CD4-positive, CD25-positive, alpha-beta regulatory T cell (primary cell): ENCODE results near the gene CD244. TPM values are rescaled to one million over a fixed set of nuclear protein-coding genes. Genes with fewer than 3 reads are reported as not detected.
A peak's percentile ranks its signal among the peaks of the same experiment; 100 is the strongest.

Experiments used
- ATAC-seq, 2 donors: fragments of 150-1000 bp; cut with Tn5 transposase; one replicate each; pipeline ENCODE4 v1.10.0; 2021; ENCODE audit warnings: low read depth in 2 of 2, moderate number of reproducible peaks in 2 of 2, moderate library complexity in 1 of 2
- DNase-seq, 3 donors: peaks; one replicate each; pipeline versions ENCODE4 v3.0.0 to v3.0.0-alpha.2; 2012 to 2022; ENCODE audit warnings: mixed read lengths in 1 of 3
- H3K27ac ChIP-seq: one replicate; pipeline ENCODE4 v1.7.0; 2013; ENCODE audit warnings: mild to moderate bottlenecking, low read length; ENCODE audit not compliant: insufficient read depth, poor library complexity, severe bottlenecking
- H3K27me3 ChIP-seq: one replicate; pipeline ENCODE4 v1.7.0; 2013; ENCODE audit warnings: low read length; ENCODE audit not compliant: control insufficient read depth, insufficient read depth
- H3K36me3 ChIP-seq: one replicate; pipeline ENCODE4 v1.7.0; 2013; ENCODE audit warnings: mild to moderate bottlenecking, low read length, moderate library complexity; ENCODE audit not compliant: control insufficient read depth, insufficient read depth
- H3K4me1 ChIP-seq: 2 replicates; pipeline ENCODE4 v1.7.0; 2013; ENCODE audit warnings: mild to moderate bottlenecking, low read length; ENCODE audit not compliant: insufficient read depth, control insufficient read depth, poor library complexity, severe bottlenecking
- H3K4me3 ChIP-seq: one replicate; pipeline ENCODE4 v1.7.0; 2013; ENCODE audit warnings: low read depth, mild to moderate bottlenecking, low read length, moderate library complexity
- H3K9me3 ChIP-seq, 2 experiments: 1 replicate in 1 of 2; 2 replicates in 1 of 2; pipeline ENCODE4 v1.7.0; 2013; ENCODE audit warnings: low read length in 2 of 2, mild to moderate bottlenecking in 1 of 2, moderate library complexity in 1 of 2; ENCODE audit not compliant: control insufficient read depth in 2 of 2
- H3K27ac Mint-ChIP-seq, 3 donors: one replicate each; pipeline ENCODE4 v1.8.0; 2020 to 2022; ENCODE audit warnings: mild to moderate bottlenecking in 3 of 3, mixed read lengths in 3 of 3, moderate library complexity in 2 of 3
- H3K27me3 Mint-ChIP-seq: one replicate; pipeline ENCODE4 v1.8.0; 2022; ENCODE audit warnings: mild to moderate bottlenecking, mixed read lengths
- H3K36me3 Mint-ChIP-seq: one replicate; pipeline ENCODE4 v1.8.0; 2020; ENCODE audit warnings: mixed read lengths
- H3K4me1 Mint-ChIP-seq, 4 donors: one replicate each; pipeline ENCODE4 v1.8.0; 2020 to 2022; ENCODE audit warnings: mixed read lengths in 4 of 4, mild to moderate bottlenecking in 1 of 4
- H3K4me3 Mint-ChIP-seq, 4 donors: one replicate each; pipeline ENCODE4 v1.8.0; 2020 to 2022; ENCODE audit warnings: mild to moderate bottlenecking in 4 of 4, mixed read lengths in 4 of 4, moderate library complexity in 3 of 4
- H3K9me3 Mint-ChIP-seq, 7 donors: one replicate each; pipeline ENCODE4 v1.8.0; 2020 to 2022; ENCODE audit warnings: mixed read lengths in 7 of 7, mild to moderate bottlenecking in 3 of 7, moderate library complexity in 2 of 7
- polyA plus RNA-seq, 4 donors: library from polyadenylated mRNA; unstranded; fragments of 300-500 nt; fragmentation: Illumina TruSeq; gene quantifications; one replicate each; pipeline ENCODE4 v1.2.3, GENCODE V29; 2021
- total RNA-seq: library from RNA; stranded (reverse); gene quantifications from one replicate; pipeline ENCODE4 v1.2.3, GENCODE V29; 2022

Gene CD244
- total and polyA plus RNA-seq, 5 donors from 2014 or later = 0.26 to 0.63 (median 0.47) TPM

DNA sequence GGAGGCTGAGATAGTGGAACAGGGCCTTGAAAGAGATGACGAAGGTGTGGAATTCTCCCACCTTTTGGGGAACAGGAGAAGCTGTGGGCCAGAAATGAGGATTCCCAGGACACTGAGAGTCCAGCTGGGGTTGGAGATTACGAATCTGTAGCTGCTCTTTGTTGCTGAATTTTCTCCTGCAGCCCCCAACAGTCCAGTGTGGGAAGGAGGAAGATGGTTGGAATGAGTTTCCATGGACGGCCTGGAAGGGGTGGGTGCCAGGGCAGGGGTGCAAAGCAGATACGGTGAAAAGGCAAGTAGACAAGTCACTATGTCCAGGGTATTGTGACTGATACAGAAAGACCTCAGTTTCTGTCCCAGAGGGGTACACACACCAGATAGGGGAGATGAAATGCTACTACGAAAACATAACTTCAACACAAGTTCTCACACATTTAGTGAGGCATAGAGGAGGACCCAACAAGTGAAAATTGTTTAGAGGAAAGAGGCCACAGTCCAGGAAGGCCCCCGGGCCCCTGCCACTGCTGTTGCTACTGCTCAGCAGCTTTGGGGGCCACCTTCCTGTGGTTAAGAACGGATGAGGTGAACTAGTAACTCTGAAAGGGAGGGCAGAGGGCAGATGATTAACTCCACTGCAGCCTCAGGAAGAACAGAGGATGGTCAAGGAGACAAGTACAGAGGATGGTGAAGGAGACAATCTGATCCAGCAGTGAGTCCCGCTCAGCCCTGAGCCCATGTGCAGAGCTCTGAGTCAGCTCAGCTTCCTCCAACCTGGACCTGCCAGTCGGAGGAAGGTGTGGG, 7.3 kb downstream of the CD244 start:
- Histone ChIP-seq H3K36me3 (no peaks in the 10 kb centered on the region), H3K27me3 (no peaks in the 10 kb centered on the region), H3K4me1 (peaks cover 7% of the 10 kb centered on the region), H3K27ac (no peak overlapping the region), H3K4me3 (no peak overlapping the region), H3K9me3 (no peaks in the 10 kb centered on the region)
- DNase-seq (no peak), ATAC-seq (peak; percentile 28 to 31)
- peaks cover 7% of the 10 kb centered on the region for H3K27me3 Mint-ChIP-seq
- no peak overlapping the region for H3K27ac Mint-ChIP-seq
- H3K4me3 Mint-ChIP-seq = no peak overlapping the region
- H3K4me1 Mint-ChIP-seq = peaks cover 0 to 2% (median 0%) of the 10 kb centered on the region in 4 donors
- no peaks in the 10 kb centered on the region for H3K36me3 Mint-ChIP-seq
- peaks cover 0 to 2% (median 0%) of the 10 kb centered on the region in 7 donors for H3K9me3 Mint-ChIP-seq

DNA sequence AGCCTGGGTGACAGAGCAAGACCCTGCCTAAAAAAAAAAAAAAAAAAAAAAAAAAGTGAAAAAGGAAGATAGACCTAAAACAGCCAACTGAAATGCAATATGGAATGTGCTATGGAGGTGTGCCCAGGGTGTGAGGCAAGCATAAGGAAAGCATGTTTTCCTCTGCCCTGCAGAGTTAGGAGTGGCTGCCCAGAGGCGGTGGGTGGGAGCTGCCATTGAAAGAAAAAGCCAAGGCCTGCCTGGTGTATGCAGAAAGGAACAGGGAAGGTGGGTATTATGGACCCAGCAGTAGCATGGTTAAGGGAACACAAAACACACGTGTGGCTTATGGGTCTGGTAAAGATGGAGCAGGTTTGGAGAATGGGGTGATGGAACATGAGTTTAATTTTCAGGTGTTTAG, 8.9 kb downstream of the CD244 start:
- no peaks in the 10 kb centered on the region for H3K36me3 ChIP-seq
- H3K36me3 Mint-ChIP-seq = no peaks in the 10 kb centered on the region
- no peak overlapping the region for H3K27ac Mint-ChIP-seq
- peaks cover 7% of the 10 kb centered on the region for H3K4me1 ChIP-seq
- no peak overlapping the region for H3K27ac ChIP-seq
- DNase-seq (no peak), ATAC-seq (no peak)
- H3K4me3 Mint-ChIP-seq = no peak overlapping the region
- H3K9me3 Mint-ChIP-seq = peaks cover 0 to 1% (median 0%) of the 10 kb centered on the region in 7 donors
- H3K9me3 ChIP-seq = no peaks in the 10 kb centered on the region
- peaks cover 3% of the 10 kb centered on the region for H3K27me3 Mint-ChIP-seq
- peaks cover 0 to 2% (median 0%) of the 10 kb centered on the region in 4 donors for H3K4me1 Mint-ChIP-seq
- no peak overlapping the region for H3K4me3 ChIP-seq
- H3K27me3 ChIP-seq = no peaks in the 10 kb centered on the region

DNA sequence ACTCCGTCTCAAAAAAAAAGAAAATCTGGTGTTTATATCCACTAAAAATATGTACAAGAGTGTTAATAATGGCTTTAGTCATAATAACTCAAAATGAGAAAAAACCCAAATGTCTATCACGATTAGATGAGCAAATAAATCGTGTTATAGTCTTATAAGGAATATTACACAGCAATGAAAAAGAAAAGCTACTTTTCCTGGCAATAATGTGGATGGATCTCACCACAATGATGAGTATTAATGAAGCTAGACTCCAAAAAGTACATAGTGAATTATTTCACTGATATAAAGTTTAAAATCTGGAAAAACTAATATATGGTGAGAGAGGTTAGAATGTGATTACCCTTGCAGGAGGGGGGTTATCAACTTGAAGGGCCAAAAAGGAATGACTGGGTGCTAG, 9.7 kb downstream of the CD244 start:
- no peaks in the 10 kb centered on the region for H3K9me3 ChIP-seq
- H3K4me1 ChIP-seq = peaks cover 7% of the 10 kb centered on the region
- H3K27me3 Mint-ChIP-seq = peaks cover 10% of the 10 kb centered on the region
- no peak overlapping the region for H3K4me3 ChIP-seq
- H3K27ac ChIP-seq = no peak overlapping the region
- H3K4me3 Mint-ChIP-seq = no peak overlapping the region
- peaks cover 0 to 2% (median 0%) of the 10 kb centered on the region in 7 donors for H3K9me3 Mint-ChIP-seq
- ATAC-seq = no peak
- no peak for DNase-seq
- no peaks in the 10 kb centered on the region for H3K36me3 ChIP-seq
- H3K27ac Mint-ChIP-seq = no peak overlapping the region
- H3K27me3 ChIP-seq = no peaks in the 10 kb centered on the region
- H3K4me1 Mint-ChIP-seq = peaks cover 0 to 2% (median 0%) of the 10 kb centered on the region in 4 donors
- H3K36me3 Mint-ChIP-seq = no peaks in the 10 kb centered on the region

DNA sequence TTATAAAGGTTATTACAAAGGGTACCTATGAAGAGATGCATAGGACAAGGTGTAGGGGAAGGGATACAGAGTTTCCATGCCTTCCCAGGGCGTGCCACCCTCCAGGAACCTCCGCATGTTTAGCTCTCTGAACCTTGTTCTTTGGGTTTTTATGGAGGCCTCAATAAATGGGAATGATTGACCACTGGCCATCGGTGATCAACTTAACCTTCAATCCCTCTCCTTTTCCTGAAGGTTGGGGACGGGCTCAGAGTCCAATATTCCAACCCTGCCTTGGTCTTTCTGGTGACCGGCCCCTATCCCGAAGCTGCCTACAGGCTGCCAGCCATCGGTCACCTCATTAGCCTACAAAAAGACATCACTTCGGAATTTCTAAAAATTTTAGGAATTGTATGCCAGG, 11.7 kb downstream of the CD244 start:
- H3K4me3 Mint-ChIP-seq = no peak overlapping the region

DNA sequence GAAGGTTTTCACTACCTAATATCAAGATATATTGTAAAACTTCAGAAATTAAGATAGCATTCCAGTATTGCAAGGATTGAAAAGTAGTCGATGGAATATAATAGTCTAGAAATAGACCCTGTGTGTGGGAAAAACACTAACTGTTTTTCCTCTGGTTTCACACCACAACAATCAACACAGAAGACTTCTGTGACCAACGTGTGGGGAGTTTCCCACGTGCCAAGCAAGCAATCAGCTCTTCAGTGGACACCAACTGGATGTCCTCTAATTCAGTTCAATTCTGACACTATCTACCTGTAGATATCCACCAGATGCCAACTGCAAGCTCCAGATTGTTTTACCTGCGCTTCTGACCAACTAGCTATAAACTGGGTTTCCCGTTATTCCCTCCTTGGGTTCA, 12.1 kb downstream of the CD244 start:
- H3K4me3 Mint-ChIP-seq = no peak overlapping the region
- no peak overlapping the region for H3K27ac Mint-ChIP-seq
- Histone ChIP-seq H3K36me3 (no peaks in the 10 kb centered on the region), H3K9me3 (no peaks in the 10 kb centered on the region), H3K4me3 (no peak overlapping the region), H3K27ac (no peak overlapping the region), H3K27me3 (no peaks in the 10 kb centered on the region), H3K4me1 (peaks cover 4% of the 10 kb centered on the region)
- H3K9me3 Mint-ChIP-seq = peaks cover 0 to 2% (median 0%) of the 10 kb centered on the region in 7 donors
- DNase-seq = no peak
- H3K36me3 Mint-ChIP-seq = no peaks in the 10 kb centered on the region
- peaks cover 0 to 2% (median 0%) of the 10 kb centered on the region in 4 donors for H3K4me1 Mint-ChIP-seq
- no peak for ATAC-seq
- H3K27me3 Mint-ChIP-seq = peaks cover 25% of the 10 kb centered on the region

More for the DNA sequence above, 11.7 kb downstream of the CD244 start:
- H3K27me3 ChIP-seq = no peaks in the 10 kb centered on the region
- Mint-ChIP-seq H3K27me3 (peaks cover 22% of the 10 kb centered on the region), H3K9me3 (peaks cover 0 to 2% (median 0%) of the 10 kb centered on the region in 7 donors), H3K27ac (no peak overlapping the region), H3K4me1 (peaks cover 0 to 2% (median 0%) of the 10 kb centered on the region in 4 donors), H3K36me3 (no peaks in the 10 kb centered on the region)
- H3K9me3 ChIP-seq = no peaks in the 10 kb centered on the region
- H3K36me3 ChIP-seq = no peaks in the 10 kb centered on the region
- H3K4me3 ChIP-seq = no peak overlapping the region
- DNase-seq = no peak
- H3K27ac ChIP-seq = no peak overlapping the region
- ATAC-seq = no peak
- peaks cover 7% of the 10 kb centered on the region for H3K4me1 ChIP-seq

DNA sequence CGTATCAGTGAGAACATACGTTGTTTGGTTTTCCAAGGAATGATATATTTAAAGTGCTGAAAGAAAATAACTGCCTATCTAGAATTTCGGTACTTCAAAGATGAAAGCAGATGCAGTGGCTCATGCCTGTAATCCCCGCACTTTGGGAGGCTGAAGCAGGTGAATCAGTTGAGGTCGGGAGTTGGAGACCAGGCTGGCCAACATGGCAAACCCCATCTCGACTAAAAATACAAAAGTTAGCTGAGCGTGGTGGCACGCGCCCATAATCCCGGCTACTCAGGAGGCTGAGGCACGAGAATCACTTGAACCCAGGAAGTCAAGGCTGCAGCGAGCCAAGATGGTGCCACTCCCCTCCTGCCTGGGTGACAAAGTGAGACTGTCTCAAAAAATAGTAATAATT, 16.4 kb downstream of the CD244 start:
- Histone ChIP-seq H3K4me3 (no peak overlapping the region), H3K27me3 (no peaks in the 10 kb centered on the region), H3K27ac (no peak overlapping the region), H3K4me1 (no peaks in the 10 kb centered on the region), H3K9me3 (no peaks in the 10 kb centered on the region), H3K36me3 (no peaks in the 10 kb centered on the region)
- DNase-seq (no peak), ATAC-seq (no peak)
- Mint-ChIP-seq H3K36me3 (peaks cover 4% of the 10 kb centered on the region), H3K4me1 (no peaks in the 10 kb centered on the region), H3K27me3 (peaks cover 37% of the 10 kb centered on the region), H3K9me3 (peaks cover 0 to 2% (median 0%) of the 10 kb centered on the region in 7 donors), H3K4me3 (no peak overlapping the region), H3K27ac (no peak overlapping the region)

DNA sequence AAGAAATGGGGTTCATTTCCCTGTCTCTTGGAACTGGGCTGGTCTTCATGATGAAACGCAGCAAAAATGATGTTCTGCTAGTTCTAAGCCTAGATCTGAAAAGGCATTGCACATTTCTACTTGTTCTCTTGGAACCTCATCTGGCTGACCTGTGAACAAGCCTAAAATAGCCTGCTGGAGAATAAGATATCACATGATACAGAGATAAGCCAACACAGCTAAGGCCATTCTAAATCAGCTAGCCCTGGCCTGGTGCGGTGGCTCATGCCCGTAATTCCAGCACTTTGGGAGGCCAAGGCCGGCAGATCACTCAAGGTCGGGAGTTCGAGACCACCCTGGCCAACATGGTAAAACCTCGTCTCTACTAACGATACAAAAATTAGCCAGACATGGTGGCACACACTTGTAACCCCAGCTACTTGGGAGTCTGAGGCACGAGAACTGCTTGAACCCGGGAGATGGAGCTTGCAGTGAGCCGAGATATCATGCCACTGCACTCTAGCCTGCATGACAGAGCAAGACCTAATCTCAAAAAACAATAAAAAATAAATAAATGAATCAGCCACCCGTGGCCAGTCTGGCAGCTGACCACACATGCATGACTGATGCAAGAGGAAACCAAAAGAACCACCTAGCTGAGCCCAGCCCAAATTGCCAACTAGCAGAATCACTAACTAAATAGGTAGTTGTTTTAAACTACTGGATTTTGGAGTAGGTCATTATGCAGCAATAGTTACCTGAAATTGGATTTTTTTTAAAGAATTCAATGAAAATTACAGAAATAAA, 18.0 kb downstream of the CD244 start:
- Histone ChIP-seq H3K36me3 (no peaks in the 10 kb centered on the region), H3K4me3 (no peak overlapping the region), H3K27ac (no peak overlapping the region), H3K9me3 (no peaks in the 10 kb centered on the region), H3K4me1 (no peaks in the 10 kb centered on the region), H3K27me3 (no peaks in the 10 kb centered on the region)
- Mint-ChIP-seq H3K4me3 (no peak overlapping the region), H3K9me3 (peaks cover 0 to 2% (median 0%) of the 10 kb centered on the region in 7 donors), H3K36me3 (peaks cover 4% of the 10 kb centered on the region), H3K4me1 (peaks cover 3 to 6% (median 3%) of the 10 kb centered on the region in 4 donors), H3K27me3 (peaks cover 37% of the 10 kb centered on the region), H3K27ac (no peak overlapping the region)
- ATAC-seq = no peak
- DNase-seq = no peak
